NCI-H345 (cell line): ENCODE results near the gene PPP1R18.
"Not testable (repeated sequence)": the region's sequence is repeated elsewhere in the genome, so short reads cannot be mapped to it uniquely, and the experiment has no call there.

Source experiments
- DNase-seq: peaks from one replicate; lab custom pipeline; 2025; lab: John Stamatoyannopoulos, UW

Gene PPP1R18

DNA sequence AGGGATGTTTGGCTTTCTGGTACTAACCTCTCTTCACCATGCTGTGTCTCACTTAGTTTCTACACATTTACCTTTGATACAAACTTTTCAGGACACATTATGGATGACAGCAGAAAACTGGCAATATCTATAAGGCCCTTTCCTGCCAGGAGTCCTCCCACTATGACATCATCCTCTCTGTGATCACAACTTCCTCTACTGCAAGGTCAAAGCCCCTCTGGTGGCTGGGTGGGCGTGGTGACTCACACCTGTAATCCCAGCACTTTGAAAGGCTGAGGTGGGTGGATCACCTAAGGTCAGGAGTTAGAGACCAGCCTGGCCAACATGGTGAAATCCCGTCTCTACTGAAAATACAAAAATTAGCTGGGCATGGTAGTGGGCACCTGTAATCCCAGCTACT lies 20.1 kb downstream of the PPP1R18 start:
- not testable (repeated sequence) for DNase-seq

DNA sequence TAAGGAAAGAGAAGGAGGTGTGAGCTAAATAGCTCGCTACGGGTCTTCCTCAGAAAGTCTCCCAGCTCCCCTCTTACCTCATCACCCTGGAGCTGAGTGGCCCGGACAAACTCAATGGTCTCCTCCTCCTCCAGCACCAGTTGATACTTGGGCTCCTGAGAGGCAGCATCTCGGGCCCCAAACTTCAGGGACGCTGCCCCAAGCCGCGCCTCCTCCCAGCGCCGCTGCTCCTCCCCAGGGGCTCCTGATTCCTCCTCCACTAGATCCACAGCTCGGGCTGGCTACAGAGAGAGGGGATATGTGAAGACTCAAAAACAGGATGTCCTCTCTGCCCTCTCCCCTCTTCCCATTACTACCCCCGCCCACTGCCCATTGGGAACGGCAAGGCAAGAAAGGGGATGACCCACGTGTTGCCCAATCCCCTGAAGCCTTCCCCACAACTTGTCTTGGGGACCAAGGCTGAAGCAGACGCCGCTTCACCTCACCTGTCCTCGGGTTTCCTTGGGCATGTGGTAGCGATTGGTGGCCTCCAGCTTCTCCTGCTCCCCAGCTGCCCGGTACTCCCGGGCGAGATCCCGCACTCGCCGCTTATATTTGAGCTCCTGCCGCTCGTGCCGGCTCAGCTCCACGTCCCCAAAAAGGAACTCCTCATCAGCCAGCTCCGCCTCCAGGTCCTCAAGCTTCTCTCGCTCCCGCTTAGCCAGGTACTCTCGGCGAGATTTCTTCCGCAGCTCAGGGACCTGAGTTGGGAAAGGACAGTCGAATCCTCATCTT lies 21.3 kb downstream of the PPP1R18 start:
- DNase-seq, result no peak

DNA sequence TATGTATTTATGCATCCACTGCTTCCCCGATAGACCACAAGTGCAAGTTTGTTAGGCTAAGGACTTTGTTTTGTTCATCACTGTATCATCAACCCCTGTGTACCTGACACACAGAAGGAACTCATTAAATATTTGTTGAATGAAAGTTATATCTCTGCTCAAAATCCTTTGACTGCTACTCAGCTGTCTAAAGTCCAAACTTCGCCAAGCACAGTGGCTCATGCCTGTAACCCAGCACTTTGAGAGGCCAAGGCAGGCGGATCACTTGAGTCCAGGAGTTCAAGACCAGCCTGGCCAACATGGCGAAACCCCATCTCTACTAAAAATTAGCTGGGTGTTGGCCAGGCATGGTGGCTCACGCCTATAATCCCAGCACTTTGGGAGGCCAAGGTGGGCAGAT lies 28.5 kb downstream of the PPP1R18 start:
- DNase-seq, result not testable (repeated sequence)

DNA sequence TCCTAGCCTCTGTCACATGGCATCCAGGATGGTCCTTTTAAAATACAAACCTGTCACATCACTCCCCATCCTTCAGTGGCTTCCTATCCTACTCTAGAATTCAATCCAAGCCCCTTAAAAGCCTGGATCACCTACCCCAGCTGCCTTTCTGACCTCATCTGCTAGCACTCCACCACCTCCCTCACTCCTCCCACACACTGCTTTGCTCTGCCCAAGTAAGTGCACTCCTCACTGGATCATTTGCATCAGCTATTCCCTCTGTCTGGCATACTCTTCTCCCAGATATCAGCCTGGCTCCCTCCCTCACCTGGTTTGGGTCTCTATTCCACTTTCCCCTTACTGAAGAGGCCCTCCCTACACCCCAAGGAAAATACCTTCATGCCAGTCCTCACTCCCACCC lies 29.0 kb downstream of the PPP1R18 start:
- DNase-seq, result no peak

DNA sequence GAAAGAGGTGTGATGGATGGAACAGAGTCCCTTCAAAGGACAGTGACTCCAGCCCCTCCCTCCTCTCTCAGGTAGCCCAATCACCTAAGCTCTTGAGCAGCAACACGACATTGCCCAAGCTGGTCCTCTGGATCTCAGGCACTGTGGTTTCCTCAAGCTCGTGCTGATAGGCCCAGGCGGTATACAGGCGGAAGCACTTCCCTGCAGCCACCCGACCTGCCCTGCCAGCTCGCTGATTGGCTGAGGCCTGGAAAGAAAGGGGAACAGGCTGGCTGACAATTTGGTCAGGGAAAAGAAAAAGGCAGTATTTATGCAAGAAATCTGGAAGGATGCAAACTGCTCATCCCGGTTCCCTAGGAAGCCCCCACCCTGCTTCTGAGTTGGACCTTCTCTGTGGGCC lies 29.9 kb downstream of the PPP1R18 start:
- DNase-seq, result no peak

DNA sequence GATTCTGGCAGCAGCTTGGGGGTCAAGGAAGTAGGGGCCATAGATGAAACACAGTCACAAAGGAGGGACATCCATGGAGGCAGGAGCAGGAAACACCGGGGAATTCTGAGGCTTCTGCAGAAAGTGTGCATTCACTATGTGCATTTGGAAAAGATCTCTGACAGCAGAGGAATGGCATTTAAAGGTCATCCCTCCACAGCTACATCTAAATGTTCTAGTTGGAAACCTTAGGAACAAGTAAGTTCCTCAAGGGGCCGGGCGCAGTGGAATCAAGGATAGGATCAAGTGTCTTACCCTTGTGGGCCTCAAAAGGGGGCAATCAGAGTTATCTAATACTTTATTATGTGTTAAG lies 30.7 kb downstream of the PPP1R18 start:
- DNase-seq, result no peak

DNA sequence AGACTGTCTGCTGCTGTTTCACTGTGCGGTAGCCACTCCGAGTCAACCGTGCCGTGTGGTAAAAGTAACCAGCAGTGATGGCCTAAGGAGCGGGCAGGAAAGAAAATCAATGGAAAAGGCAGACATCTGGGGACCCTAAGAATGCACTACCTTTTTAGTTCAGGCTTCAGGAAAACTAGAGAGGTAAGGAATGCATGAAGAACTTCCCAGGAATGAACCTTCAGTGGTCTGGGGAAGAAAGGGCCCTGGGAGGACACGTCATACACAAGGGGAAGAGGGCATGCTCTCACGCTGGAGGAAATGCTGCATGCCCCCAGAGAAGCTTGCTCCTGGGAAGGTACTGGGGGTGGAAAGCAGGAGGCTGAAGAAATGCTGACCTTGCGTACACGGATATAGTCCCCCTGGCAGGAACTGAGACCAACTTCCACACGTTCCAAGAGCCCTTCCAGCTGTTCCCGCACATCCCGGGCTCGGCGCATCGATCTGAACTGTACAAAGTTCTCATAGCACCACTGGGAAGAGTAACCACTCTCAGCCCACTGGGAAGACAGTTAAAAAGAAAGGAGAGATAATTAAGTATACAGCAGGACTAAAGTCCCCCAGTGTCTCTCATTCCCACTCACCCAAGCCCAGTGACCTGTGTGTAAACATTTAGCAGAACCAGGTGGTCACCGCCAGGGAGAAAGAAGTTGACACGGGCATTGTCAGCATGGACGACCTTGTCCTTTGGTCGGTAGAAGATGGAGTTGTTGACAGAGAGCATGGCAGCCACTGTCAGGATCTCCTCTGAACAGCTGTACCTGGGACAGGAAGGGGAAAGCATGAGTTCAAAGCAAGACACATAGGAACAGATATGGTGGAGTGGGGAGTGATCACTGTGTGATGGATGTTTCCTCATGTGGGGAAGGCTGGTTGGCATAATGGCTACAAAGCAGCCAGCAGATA lies 31.4 kb downstream of the PPP1R18 start:
- no peak for DNase-seq

DNA sequence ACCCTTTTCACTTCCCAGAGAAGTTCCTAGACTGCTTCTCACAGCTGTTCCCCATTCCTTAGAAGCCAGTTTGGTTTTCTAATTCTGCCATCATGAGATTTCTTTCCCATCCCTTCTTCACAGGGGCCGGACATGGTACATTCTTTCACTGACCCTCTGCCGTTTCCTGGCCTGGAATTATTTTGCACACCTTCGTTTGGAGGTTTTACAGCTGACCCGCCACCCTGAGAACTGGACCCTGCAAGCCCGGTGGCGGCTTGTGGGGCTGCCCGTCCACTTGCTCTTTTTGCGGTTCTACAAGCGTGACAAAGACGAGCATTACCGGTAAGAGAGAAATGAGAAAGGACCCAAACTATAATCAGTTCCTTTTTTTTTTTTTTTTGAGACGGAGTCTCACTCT lies 35.3 kb downstream of the PPP1R18 start:
- no peak for DNase-seq

DNA sequence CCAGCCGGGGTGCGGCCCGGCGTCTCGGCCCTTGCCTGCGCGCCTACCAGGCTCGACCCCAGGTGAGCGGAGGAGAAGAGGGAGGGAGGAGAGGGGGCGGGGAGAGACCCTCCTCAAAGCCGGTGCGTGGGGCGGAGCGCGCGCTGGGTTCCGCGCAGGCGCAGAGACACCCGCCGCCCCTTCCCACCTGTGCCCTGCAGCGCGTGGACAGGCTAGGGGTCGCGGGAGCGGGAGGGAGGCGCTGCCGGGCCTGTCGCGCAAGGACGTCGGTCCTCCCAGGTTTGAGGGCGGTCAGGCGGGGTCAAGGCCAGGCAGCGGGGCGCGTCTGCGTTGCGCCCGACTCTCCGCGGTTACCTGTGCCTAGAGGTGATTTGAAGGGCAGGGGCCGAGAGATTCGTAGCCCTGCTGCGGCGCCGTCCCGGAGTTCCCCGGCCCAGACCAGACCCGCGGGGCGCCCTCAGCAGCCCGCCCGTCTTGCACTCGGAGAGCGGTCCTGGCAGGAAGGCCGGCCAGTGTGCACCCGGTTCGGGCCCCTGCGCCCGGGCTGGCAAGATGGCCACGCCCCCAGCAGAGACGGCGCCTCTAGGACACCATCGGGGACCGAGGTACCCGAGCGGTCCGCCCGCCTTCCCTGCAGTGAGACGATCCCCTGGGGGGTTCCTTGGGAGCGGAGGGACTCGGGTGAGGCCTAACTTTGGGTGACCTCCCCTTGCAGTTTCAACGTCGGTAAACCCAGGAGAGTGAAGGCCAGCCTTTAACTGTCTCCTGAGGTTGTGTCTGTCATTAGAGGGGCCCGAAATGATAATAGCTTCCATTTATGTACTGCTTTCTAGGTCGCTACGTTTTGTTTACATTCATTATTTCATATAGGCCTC lies 39.0 kb downstream of the PPP1R18 start:
- DNase-seq, result peak; percentile 91

DNA sequence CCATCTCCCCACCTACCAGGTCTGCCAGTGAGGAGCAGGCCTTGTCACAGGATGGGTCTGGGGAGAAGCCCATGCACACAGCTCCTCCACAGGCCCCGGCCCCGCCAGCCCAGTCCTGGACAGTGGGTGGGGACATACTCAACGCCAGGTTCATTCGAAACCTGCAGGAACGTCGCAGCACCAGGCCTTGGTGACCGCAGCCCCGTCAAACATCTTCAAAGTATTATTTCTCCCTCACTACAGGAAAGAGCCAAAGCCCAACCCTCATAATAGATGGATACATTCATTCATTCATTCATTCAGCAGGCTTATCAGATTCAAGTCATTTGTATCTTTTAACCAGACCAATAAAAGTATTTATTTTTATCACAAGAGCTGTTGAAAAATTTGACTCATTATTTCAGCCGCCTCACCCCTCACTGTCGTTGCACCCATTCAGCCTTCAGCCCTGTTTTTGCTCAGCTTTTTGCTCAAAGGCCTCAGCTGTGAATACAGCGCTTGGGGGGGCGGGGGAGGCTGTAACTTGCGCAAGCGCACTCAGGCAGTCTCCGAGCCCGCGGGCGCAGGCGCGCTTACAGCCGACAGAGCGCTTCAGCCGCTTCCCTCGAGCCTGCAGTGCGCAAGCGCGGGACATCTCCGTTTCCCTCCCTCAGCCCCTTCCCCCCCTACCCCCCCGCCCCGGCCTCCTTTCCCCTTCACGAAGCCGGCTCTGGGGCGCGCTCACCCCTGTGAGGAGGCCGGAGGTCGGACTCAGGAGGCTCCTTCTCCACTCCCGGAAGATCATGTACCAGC lies 39.8 kb downstream of the PPP1R18 start, which contains the start of gene C6orf136:
C6orf136 (plus strand) TSS at position 684 of the 792 bp plus-strand sequence; CDS start at position 783, 99 bp downstream.
- DNase-seq, result peak; percentile 96

DNA sequence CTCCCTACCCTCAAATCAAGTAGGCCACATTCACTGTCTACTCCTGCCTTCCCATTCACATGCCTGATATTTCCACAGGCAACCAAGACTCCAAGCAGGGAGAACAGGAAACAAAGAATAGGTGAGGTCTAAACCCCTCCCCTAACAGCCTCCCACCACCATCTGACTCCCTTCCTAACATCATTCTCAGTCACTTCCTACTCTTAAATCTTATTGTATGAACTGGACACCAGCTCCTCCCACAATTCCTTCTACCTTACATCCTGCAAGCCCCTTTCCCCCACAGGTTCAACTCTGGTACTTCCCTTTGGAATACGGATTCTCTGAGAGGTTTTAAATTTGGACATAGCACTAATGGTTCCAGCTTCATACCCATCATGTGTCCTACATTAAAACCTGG lies 40.5 kb downstream of the PPP1R18 start:
- no peak for DNase-seq

DNA sequence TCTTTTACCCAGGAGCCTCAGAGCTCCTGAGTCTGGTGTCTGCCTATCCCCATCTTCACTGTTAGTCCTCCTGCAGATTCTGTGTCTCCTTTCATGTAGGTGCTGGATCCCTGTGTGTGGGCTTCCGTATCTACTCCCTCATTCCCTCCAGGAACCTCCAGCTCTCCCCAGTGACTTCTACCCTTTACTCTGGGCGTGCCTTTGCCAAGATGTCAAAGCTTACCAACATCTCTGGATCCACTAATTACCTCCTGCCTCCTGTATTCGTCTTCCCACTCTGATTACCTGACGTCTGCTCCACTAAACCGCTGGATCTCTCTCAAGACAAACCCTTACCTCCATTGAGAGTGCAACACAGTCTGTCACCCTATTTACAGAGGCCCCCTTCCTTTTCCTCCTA lies 41.7 kb downstream of the PPP1R18 start:
- DNase-seq, result no peak

DNA sequence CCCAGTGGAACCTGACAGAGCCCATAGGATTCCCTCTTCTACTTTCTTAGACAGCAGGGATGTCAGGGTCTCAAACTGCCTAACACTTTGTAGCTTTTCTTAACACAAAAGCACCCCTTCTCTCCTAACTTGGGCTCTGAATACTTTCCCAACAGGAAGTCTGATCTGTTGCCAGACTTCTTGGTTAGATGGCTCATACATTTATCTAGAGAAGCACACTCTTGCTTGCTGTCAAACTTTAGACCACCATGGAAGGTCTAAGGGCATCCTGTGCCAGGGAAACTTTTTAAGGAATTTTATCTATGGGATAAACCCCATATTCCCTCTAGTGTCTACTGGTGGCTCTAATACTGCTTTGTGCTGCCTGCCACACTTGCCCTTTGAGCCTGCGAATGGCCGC lies 42.8 kb downstream of the PPP1R18 start:
- DNase-seq, result no peak

DNA sequence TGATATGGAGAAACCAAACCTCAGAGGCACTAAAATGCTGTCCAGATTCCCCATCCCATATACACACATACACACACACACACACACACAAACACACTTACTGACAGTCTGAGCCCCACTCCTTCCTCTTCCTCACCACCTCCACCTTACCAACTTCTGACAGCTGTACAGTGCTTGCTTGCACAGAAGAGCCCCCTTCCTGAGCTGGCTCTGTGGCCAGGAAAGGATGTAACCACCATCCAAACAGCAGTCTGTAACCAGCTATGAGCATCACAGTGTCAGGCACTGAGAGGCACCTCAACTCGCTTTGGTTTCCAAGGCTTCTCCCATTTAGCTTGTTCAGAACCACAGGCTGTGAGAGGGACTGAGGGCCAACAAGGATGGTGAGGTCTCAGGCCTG lies 45.4 kb downstream of the PPP1R18 start:
- no peak for DNase-seq

DNA sequence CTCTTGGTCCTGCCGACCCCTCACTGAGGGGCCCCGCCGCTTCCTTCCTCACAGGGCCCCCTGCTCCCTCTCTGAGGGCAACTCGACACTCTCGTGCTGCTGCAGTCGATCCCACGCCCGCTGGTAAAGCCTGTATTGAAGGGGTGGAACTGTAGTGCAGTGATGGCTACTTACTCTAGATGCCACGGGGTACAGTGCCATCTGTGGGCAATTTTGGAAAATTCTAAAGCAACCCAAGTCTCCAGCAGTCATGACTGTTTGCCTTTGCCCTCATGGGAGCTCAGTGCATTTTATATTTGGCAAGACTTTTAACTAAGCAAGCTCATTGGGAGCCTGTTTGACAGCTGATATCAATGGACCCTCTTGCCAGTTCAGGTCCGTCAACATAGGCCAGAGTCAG lies 46.0 kb downstream of the PPP1R18 start:
- DNase-seq, result no peak

DNA sequence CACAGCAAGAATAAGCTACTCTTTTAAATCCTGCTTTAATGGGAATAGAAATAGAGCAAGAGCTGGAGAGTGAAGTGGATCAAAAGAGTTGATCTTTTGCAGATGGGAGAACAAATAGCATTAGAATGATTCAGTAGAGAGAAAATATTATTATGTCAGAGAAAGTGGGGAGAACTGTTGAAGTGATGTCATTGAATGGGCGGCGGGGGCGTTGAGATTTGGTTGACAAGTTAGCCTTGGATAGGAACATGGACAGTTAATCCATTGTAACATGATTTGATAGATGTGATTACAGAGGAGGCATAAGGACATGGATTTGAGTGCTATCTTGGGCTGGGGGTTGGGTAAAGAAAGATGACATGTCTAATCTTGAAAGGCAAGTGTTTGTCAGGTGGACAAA lies 50.6 kb downstream of the PPP1R18 start:
- no peak for DNase-seq

DNA sequence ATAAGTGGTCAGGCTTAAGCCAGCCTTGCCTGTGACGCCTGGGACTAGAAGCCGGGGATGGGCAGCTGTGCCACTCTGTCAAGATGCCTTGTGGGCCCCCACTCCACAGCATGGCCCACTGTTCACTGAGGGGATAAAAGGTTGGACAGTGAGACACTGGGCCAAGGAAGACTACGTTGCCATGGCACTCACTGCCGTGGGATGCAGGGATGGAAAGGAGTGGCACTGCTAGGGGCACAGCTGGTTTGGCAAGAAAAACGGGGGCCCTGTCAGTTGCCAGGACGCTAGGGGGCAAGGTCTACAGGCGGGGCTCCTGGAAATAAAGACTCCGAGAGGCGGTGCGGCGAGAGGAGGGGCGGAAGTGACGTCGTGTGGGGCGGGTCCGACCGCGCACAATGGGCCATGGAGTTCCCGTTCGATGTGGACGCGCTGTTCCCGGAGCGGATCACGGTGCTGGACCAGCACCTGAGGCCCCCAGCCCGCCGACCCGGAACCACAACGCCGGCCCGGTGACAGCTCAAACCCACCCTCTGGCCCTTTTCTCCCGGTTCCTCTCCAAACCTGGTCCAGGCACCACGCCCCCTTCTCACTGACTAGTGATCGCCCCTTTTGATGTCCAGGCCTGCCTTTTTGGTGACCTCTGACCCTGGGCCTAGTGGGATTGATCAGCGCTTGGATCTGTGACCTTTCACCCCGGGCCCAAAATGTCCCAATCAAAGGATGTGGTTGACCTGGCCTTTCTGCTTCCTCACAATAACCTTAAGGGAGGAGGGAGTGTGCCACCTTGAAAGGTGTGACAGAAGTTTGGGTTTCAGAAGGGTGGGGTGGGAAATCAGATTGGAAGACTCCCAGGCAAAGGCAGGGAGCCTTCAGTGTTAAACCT lies 59.7 kb downstream of the PPP1R18 start, which contains the start of gene ATAT1:
ATAT1 (plus strand) TSS at position 391 of the 883 bp plus-strand sequence.
- peak; percentile 86 for DNase-seq
